Peyer's patch (tissue), 4 donors: ENCODE results near the gene OR2B2. TPM values are rescaled to one million over a fixed set of nuclear protein-coding genes. Genes with fewer than 3 reads are reported as not detected.
"Not testable (repeated sequence)": the region's sequence is repeated elsewhere in the genome, so short reads cannot be mapped to it uniquely, and the experiment has no call there.

ENCODE experiments used
- DNase-seq, 3 donors: peaks; one replicate each; pipeline ENCODE4 v3.0.0-alpha.2; 2017 to 2019
- H3K27ac ChIP-seq, 4 donors: fragments of 200-600 bp; sonication (generic); one replicate each; pipeline ENCODE4 v1.5.1; 2016 to 2019
- H3K27me3 ChIP-seq, 2 donors: fragments of 200-600 bp; sonication (generic); one replicate each; pipeline ENCODE4 v1.5.1; 2019
- H3K36me3 ChIP-seq, 3 donors: fragments of 200-600 bp; sonication (generic); one replicate each; pipeline ENCODE4 v1.5.1; 2016 to 2019
- H3K4me1 ChIP-seq, 4 donors: fragments of 200-600 bp; sonication (generic); one replicate each; pipeline ENCODE4 v1.5.1; 2016 to 2019
- H3K4me3 ChIP-seq, 4 donors: fragments of 200-600 bp; sonication (generic); 1 replicate in 3 of 4; 2 replicates in 1 of 4; pipeline ENCODE4 v1.5.1; 2016 to 2019; ENCODE audit warnings: mild to moderate bottlenecking in 1 of 4
- H3K9me3 ChIP-seq, 4 donors: fragments of 200-600 bp; sonication (generic); one replicate each; pipeline ENCODE4 v1.5.1; 2016 to 2019; ENCODE audit warnings: mild to moderate bottlenecking in 1 of 4
- POLR2A ChIP-seq, 2 donors: fragments of 450-650 bp; IDR thresholded peaks; one replicate each; pipeline ENCODE4 v1.5.1; 2017; ENCODE audit warnings: antibody characterized with exemption in 2 of 2, mild to moderate bottlenecking in 2 of 2, moderate library complexity in 2 of 2
- total RNA-seq, 4 donors: library from RNA; depleted of rRNA; stranded (reverse); fragments of >200 nt; gene quantifications; one replicate each; pipeline ENCODE4 v1.1.0, GENCODE V29; 2016
- TF ChIP-seq, protein P1 (sequence below), 6 experiments: fragments of 450-650 bp in 4 of 6; fragments of 200-600 bp in 2 of 6; sonication (generic) in 1 of 6; IDR thresholded peaks; one replicate each; pipeline ENCODE4 v1.5.1; 2017 to 2019; ENCODE audit warnings: antibody characterized with exemption in 6 of 6, mild to moderate bottlenecking in 3 of 6, moderate library complexity in 1 of 6

OR2B2 gene
- total RNA-seq, 4 donors from 2014 or later = not detected

DNA sequence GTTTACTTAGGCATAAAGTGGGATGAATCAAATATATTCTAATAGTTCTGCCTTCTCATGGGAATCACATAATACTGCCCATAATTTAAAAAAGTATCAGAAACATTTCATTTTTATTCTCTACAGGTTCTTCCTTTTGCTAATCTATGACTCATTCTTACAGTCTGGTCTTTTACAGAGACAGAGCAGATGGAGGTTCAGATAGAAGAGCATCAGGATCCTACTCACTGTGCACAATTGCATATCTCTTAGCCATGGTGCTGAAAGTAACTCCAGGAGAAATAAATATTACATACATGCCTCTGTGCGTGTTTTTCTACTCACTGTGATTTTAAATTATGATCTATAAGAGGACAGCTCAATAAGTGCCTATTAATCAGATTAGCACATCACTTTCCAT is 28.6 kb upstream of the OR2B2 start:
- Histone ChIP-seq H3K9me3 (no peaks in the 10 kb centered on the region), H3K27me3 (no peaks in the 10 kb centered on the region), H3K4me3 (no peak overlapping the region), H3K4me1 (no peaks in the 10 kb centered on the region), H3K27ac (no peak overlapping the region), H3K36me3 (no peaks in the 10 kb centered on the region)
- DNase-seq = no peak
- TF ChIP-seq POLR2A (IDR thresholded peaks at IDR 0.05) = no peak
- TF ChIP-seq, protein P1, sequence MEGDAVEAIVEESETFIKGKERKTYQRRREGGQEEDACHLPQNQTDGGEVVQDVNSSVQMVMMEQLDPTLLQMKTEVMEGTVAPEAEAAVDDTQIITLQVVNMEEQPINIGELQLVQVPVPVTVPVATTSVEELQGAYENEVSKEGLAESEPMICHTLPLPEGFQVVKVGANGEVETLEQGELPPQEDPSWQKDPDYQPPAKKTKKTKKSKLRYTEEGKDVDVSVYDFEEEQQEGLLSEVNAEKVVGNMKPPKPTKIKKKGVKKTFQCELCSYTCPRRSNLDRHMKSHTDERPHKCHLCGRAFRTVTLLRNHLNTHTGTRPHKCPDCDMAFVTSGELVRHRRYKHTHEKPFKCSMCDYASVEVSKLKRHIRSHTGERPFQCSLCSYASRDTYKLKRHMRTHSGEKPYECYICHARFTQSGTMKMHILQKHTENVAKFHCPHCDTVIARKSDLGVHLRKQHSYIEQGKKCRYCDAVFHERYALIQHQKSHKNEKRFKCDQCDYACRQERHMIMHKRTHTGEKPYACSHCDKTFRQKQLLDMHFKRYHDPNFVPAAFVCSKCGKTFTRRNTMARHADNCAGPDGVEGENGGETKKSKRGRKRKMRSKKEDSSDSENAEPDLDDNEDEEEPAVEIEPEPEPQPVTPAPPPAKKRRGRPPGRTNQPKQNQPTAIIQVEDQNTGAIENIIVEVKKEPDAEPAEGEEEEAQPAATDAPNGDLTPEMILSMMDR (IDR thresholded peaks at IDR 0.05) = no peak

DNA sequence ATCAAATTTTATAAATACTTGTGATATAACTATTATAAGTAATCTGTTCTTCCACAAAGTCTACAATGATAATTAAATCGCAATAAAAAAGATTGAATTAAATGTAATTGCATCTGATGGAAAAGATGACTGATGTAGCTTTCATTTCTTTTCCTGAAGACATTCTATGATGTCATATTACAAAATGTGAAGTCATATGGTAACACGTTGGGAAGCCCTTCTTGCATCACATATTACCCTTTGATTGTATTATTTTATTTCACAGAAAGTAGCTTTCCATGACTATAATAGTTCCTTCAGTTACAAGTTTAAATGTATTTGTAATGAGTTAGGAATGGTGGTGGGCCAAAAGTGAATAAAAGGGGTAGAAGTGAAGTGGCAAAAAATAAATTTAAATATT is 19.0 kb upstream of the OR2B2 start:
- Histone ChIP-seq H3K9me3 (no peaks in the 10 kb centered on the region), H3K4me3 (no peak overlapping the region), H3K36me3 (no peaks in the 10 kb centered on the region), H3K27me3 (no peaks in the 10 kb centered on the region), H3K27ac (no peak overlapping the region), H3K4me1 (no peaks in the 10 kb centered on the region)
- DNase-seq = no peak
- TF ChIP-seq POLR2A (IDR thresholded peaks at IDR 0.05) = no peak
- TF ChIP-seq, protein P1 (IDR thresholded peaks at IDR 0.05) = no peak

DNA sequence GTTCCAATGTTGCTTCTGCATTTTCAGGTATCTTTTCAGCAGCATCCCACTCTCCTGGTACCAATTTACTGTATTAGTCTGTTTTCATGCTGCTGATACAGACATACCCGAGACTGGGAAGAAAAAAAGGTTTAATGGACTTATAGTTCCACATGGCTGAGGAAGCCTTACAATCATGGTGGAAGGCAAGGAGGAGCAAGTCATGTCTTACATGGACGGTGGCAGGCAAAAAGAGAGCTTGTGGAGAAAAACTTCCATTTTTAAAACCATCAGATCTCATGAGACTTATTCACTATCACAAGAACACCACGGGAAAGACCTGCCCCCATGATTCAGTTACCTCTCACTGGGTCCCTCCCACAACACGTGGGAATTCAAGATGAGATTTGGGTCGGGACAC is 17.7 kb upstream of the OR2B2 start:
- not testable (repeated sequence) for DNase-seq, H3K36me3 ChIP-seq, H3K4me1 ChIP-seq, H3K27me3 ChIP-seq, H3K9me3 ChIP-seq, H3K27ac ChIP-seq, H3K4me3 ChIP-seq

DNA sequence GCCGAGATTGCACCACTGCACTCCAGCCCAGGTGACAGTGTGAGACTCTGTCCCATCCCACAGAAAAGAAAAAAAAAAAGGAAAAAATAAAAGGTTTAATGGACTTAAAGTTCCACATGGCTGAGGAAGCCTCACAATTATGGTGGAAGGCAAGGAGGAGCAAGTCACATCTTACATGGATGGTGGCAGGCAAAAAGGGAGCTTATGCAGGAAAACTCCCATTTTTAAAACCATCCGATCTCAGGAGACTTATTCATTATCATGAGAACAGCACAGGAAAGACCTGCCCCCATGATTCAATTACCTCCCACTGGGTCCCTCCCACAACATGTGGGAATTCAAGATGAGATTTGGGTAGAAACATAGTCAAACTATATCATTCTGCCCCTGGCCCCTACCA is 15.8 kb upstream of the OR2B2 start:
- not testable (repeated sequence) for H3K9me3 ChIP-seq, H3K36me3 ChIP-seq, H3K27me3 ChIP-seq, H3K4me3 ChIP-seq, H3K4me1 ChIP-seq, DNase-seq, H3K27ac ChIP-seq

DNA sequence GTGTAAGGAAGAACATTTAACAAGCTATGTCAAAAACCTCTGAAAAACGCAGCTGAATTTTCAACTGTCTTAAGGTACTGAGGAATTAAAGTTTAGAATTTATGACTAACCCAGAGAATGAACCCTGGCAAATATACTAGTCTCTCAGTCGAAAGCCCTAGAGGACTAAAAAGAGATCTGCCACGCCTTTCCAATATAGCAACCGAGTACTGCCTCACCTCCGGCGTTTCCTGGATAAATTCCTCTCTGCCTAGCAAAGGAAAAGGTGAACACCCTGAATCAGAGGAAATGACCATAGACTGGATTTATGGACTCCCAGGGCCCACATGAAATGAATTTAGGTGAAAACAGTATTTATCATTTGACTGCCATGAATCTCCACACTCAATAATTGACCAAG is 12.0 kb upstream of the OR2B2 start:
- no peaks in the 10 kb centered on the region for H3K4me1 ChIP-seq
- TF ChIP-seq, protein P1 (IDR thresholded peaks at IDR 0.05) = no peak
- no peak for TF ChIP-seq POLR2A (IDR thresholded peaks at IDR 0.05)
- no peak for DNase-seq
- no peak overlapping the region for H3K27ac ChIP-seq
- no peaks in the 10 kb centered on the region for H3K9me3 ChIP-seq
- no peaks in the 10 kb centered on the region for H3K36me3 ChIP-seq
- H3K4me3 ChIP-seq = no peak overlapping the region
- H3K27me3 ChIP-seq = no peaks in the 10 kb centered on the region

DNA sequence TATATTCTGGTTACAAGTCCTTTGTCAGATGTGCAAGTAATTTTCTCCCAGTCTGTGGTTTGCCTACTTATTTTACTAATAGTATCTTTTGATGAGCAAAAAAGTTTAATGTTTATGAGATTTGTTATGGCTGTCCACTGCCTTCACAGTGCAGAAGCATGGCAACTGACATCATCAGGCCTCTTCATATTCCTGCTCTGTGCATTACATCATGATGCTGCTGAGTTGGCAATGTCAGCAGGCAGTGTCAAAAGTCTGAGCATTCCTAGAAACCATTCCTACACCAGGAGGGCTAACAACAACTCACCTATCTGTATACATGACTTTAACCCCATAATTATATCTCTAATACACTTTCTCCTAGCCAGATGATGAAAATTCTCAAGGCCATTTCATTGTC is 10.8 kb upstream of the OR2B2 start:
- H3K36me3 ChIP-seq = no peaks in the 10 kb centered on the region
- TF ChIP-seq, protein P1 (IDR thresholded peaks at IDR 0.05) = no peak
- TF ChIP-seq POLR2A (IDR thresholded peaks at IDR 0.05) = no peak
- no peaks in the 10 kb centered on the region for H3K9me3 ChIP-seq

DNA sequence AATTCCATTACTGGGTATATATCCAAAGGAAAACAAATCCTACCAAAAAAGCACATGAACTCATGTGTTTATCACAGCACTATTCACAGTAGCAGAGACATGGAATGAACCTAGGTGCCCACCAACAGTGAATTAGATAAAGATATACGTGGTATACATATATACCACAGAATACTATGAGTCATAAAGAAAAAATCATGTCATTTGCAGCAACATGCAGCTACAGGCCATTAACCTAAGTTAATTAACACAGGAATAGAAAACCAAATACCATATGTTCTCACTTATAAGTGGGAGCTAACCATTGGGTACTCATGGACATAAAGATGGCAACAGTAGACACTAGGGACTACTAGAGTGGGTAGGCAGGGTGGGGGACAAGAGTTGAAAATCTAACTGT is 4.2 kb downstream of the OR2B2 start:
- H3K27ac ChIP-seq = no peak overlapping the region
- no peaks in the 10 kb centered on the region for H3K36me3 ChIP-seq
- TF ChIP-seq POLR2A (IDR thresholded peaks at IDR 0.05) = no peak
- TF ChIP-seq, protein P1 (IDR thresholded peaks at IDR 0.05) = no peak
- no peak overlapping the region for H3K4me3 ChIP-seq
- DNase-seq = no peak
- H3K9me3 ChIP-seq = no peaks in the 10 kb centered on the region
- H3K4me1 ChIP-seq = no peaks in the 10 kb centered on the region
- H3K27me3 ChIP-seq = no peaks in the 10 kb centered on the region

More for the DNA sequence above, 10.8 kb upstream of the OR2B2 start:
- Histone ChIP-seq H3K27me3 (no peaks in the 10 kb centered on the region), H3K4me1 (no peaks in the 10 kb centered on the region), H3K27ac (no peak overlapping the region), H3K4me3 (no peak overlapping the region)
- no peak for DNase-seq
